ENCODE measurements around the gene TM4SF4. TPM values are rescaled to one million over a fixed set of nuclear protein-coding genes. Genes with fewer than 3 reads are reported as not detected.

TM4SF4 gene
- total RNA-seq, 1 donor from 2014 or later = not detected

- Histone ChIP-seq H3K27ac (peak overlapping the region; percentile 61), H3K27me3 (no peaks in the 10 kb centered on the region), H3K9me3 (no peaks in the 10 kb centered on the region), H3K36me3 (peaks cover 0 to 19% of the 10 kb centered on the region in 2 donors), H3K4me3 (no peak overlapping the region), H3K4me1 (peaks cover 17% of the 10 kb centered on the region)
- intact Hi-C loops (cut with DNase I) = loop anchor here (5.0 kb wide), 1 partner anchor 190 kb away; no protein-coding TSS in a partner anchor
- TF ChIP-seq CTCF (IDR thresholded peaks at IDR 0.05) (no peak), POLR2AphosphoS5 (IDR thresholded peaks at IDR 0.05; ENCODE audit: insufficient read depth in 1 of 2, low read depth in 1 of 2) (peak in 1 of 2 donors; percentile 23)
- no peak for DNase-seq (ENCODE audit: extremely low spot score in 2 of 2)
Observed at GRCh38 chr3:149527531-149528339, 53.2 kb downstream of the TM4SF4 start.

- H3K4me1 ChIP-seq = peaks cover 22% of the 10 kb centered on the region
- TF ChIP-seq POLR2AphosphoS5 (IDR thresholded peaks at IDR 0.05; ENCODE audit: insufficient read depth in 1 of 2, low read depth in 1 of 2) (no peak), POLR2A (IDR thresholded peaks at IDR 0.05) (no peak), CTCF (IDR thresholded peaks at IDR 0.05) (no peak)
Observed at GRCh38 chr3:149528340-149528650, 53.8 kb downstream of the TM4SF4 start.

GRCh38 chr3:149529099-149529498 lies 54.6 kb downstream of the TM4SF4 start:
- Histone ChIP-seq H3K27me3 (no peaks in the 10 kb centered on the region), H3K36me3 (peaks cover 0 to 12% of the 10 kb centered on the region in 2 donors), H3K4me3 (no peak overlapping the region), H3K27ac (peak overlapping the region; percentile 61), H3K9me3 (no peaks in the 10 kb centered on the region), H3K4me1 (peaks cover 31% of the 10 kb centered on the region)
- intact Hi-C loops (cut with DNase I) = loop anchor here (5.0 kb wide), 1 partner anchor 188 kb away; no protein-coding TSS in a partner anchor
- DNase-seq (ENCODE audit: extremely low spot score in 2 of 2) = no peak
- TF ChIP-seq POLR2AphosphoS5 (IDR thresholded peaks at IDR 0.05; ENCODE audit: insufficient read depth in 1 of 2, low read depth in 1 of 2) = no peak
- no peak for TF ChIP-seq POLR2A (IDR thresholded peaks at IDR 0.05)
- no peak for TF ChIP-seq CTCF (IDR thresholded peaks at IDR 0.05)

More at GRCh38 chr3:149528340-149528650, 53.8 kb downstream of the TM4SF4 start:
- no peaks in the 10 kb centered on the region for H3K9me3 ChIP-seq
- intact Hi-C loops (cut with DNase I) = loop anchor here (5.0 kb wide), 1 partner anchor 189 kb away; no protein-coding TSS in a partner anchor
- no peaks in the 10 kb centered on the region for H3K27me3 ChIP-seq
- peaks cover 0 to 19% of the 10 kb centered on the region in 2 donors for H3K36me3 ChIP-seq
- peak overlapping the region; percentile 61 for H3K27ac ChIP-seq
- DNase-seq (ENCODE audit: extremely low spot score in 2 of 2) = no peak
- no peak overlapping the region for H3K4me3 ChIP-seq

GRCh38 chr3:149532489-149533180 lies 58.1 kb downstream of the TM4SF4 start:
- intact Hi-C loops (cut with DNase I) = loop anchor here (5.0 kb wide), 1 partner anchor 125 kb away; the partner anchor contains the start of gene WWTR1
- no peak for DNase-seq (ENCODE audit: extremely low spot score in 2 of 2)
- no peaks in the 10 kb centered on the region for H3K27me3 ChIP-seq
- H3K4me1 ChIP-seq = peaks cover 61% of the 10 kb centered on the region
- H3K36me3 ChIP-seq = no peaks in the 10 kb centered on the region
- H3K4me3 ChIP-seq = no peak overlapping the region
- no peaks in the 10 kb centered on the region for H3K9me3 ChIP-seq
- no peak for TF ChIP-seq CTCF (IDR thresholded peaks at IDR 0.05)
- TF ChIP-seq POLR2A (IDR thresholded peaks at IDR 0.05) = no peak
- no peak for TF ChIP-seq POLR2AphosphoS5 (IDR thresholded peaks at IDR 0.05; ENCODE audit: insufficient read depth in 1 of 2, low read depth in 1 of 2)
- peak overlapping the region; percentile 53 for H3K27ac ChIP-seq

All from vagina (tissue), 2 donors.